HG03135 (cell line): ENCODE measurements around the gene TRIM49D1.
"Not testable (repeated sequence)": the region's sequence is repeated elsewhere in the genome, so short reads cannot be mapped to it uniquely, and the experiment has no call there.

ENCODE experiments used
- ATAC-seq: cut with Tn5 transposase; IDR thresholded peaks from one replicate; pipeline ENCODE4 v1.9.1; 2021; ENCODE audit warnings: mild to moderate bottlenecking, moderate library complexity; ENCODE audit not compliant: unreplicated experiment

Gene TRIM49D1

GRCh38 chr11:89922195-89922660 is at the start of gene TRIM49D1:
Gene TRIM49D1 (minus strand): TSS chr11:89922245. CDS start chr11:89917710, 4,535 bp downstream.
- no peak for ATAC-seq

- not testable (repeated sequence) for ATAC-seq
These were observed 43.7 kb upstream of the TRIM49D1 start, which contains the start of gene TRIM64 for GRCh38 chr11:89965737-89966136. Gene TRIM64 (plus strand): TSS chr11:89966037. CDS start chr11:89968504, 2,467 bp downstream.

- not testable (repeated sequence) for ATAC-seq
These were observed 38.8 kb upstream of the TRIM49D1 start for GRCh38 chr11:89960833-89961232.

GRCh38 chr11:89923764-89924163 is 1.7 kb upstream of the TRIM49D1 start, which contains the start of gene TRIM49D2:
Gene TRIM49D2 (plus strand): TSS chr11:89924064. CDS start chr11:89926762, 2,698 bp downstream.
- ATAC-seq, result not testable (repeated sequence)

GRCh38 chr11:89900809-89901208 is 21.2 kb downstream of the TRIM49D1 start:
- not testable (repeated sequence) for ATAC-seq

DNA sequence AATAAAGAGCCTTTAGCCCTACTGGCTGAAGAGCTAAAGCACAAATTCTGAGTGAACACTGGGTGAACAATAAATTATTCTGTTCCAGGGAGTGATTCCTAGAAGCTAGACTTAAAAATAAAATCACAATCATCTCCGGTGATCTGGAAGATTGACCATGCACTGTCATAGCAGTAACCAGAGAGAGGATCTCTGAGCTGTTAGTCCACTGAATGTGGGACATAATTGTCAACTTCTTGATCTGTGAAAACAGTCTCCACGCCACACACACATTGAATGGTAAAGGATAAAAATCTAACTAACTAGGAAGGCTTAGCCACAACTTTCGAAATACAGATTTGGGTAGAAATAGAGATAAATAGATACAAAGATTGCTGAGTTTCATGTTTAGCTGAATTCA is 28.8 kb downstream of the TRIM49D1 start:
- not testable (repeated sequence) for ATAC-seq

DNA sequence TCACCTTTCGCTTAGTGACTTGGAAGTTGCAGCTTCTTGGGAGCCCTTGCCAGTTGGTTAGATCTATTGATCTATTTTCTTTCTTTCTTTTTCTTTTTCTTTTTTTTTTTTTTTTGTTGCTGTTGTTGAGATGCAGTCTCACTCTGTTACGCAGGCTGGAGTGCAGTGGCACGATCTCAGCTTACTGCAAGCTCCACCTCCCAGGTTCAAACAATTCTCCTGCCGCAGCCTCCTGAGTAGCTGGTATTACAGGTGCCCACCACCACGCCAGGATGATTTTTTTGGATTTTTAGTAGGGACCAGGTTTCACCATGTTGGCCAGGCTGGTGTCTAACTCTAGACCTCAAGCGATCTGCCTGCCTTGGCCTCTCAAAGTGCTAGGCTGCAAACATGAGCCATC is 44.5 kb downstream of the TRIM49D1 start:
- not testable (repeated sequence) for ATAC-seq

GRCh38 chr11:89872588-89872987 is 49.5 kb downstream of the TRIM49D1 start:
- ATAC-seq, result not testable (repeated sequence)

- ATAC-seq, result not testable (repeated sequence)
These were observed 56.8 kb downstream of the TRIM49D1 start for GRCh38 chr11:89865223-89865622.

DNA sequence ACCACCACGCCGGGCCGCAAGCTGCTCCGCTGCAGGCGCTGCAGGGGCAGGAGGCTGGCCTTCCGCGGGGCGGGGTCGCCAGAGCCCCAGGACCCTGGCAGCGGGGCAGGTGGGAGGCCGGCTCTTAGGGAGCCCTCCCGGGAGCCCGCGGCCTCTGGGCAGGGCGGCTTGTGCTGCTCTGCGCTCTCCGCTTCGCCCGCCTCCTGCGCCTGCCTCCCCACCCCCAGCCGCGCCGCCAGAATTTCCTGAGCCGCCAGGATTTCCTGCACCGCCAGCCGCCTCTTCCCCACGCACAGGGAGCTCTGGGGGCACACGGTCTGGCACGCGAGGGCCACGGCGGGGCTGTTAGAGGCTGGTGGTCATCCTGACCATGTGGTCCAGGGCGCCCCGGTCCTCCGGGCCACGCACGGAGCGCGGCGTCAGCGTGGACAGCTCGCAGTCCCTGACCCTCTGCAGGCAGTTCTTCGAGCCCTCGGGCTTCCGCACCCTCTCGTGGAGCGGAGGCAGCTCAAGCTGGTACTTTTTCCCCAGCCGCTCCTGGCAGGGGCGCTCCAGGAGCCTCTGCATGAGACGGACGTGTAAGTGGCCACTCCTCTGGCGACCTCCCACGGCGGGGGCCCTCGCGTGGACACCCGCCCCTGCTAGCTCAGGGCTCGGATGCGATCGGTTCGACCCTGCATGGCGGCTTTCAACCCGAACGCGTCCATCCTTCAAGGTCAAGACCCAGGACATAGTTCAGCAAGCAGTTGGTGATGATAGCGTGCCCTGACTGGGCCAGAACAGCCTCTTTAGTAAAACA is 57.9 kb downstream of the TRIM49D1 start:
- not testable (repeated sequence) for ATAC-seq
